ENCODE results near the gene SUMO3. TPM values are rescaled to one million over a fixed set of nuclear protein-coding genes. Genes with fewer than 3 reads are reported as not detected.
A peak's percentile ranks its signal among the peaks of the same experiment; 100 is the strongest.

SUMO3 gene
- total and polyA plus RNA-seq, 2 of the 13 experiments (the other 11 are each of a cell fraction or from before 2014, with no cell fraction given) = 51.4 to 92.4 TPM

- H2AFZ ChIP-seq (ENCODE audit: low read length) = no peak overlapping the region
- H3K9me3 ChIP-seq (ENCODE audit: low read length) = no peaks in the 10 kb centered on the region
- no peak overlapping the region for H3K4me3 ChIP-seq (replicated peaks in 1 of 3; ENCODE audit: insufficient read depth in 1 of 3, low read depth in 2 of 3, low read length in 3 of 3)
- 97% methylated on average over 15 of the region's 17 CpGs for WGBS (ENCODE audit: low lambda C conversion rate)
- ChIA-PET POLR2A (interaction anchor here (1.0 kb wide), 1 partner anchor 13 kb away, joined by 3 read pairs; no protein-coding TSS in a partner anchor), CTCF (ENCODE audit: low intra/inter-chr PET ratio, low total read pairs) (no interaction called here)
- no peak overlapping the region for H3K27ac ChIP-seq (ENCODE audit: extremely low read length, insufficient read depth, low read length)
- in situ Hi-C loops (cut with HindIII; ENCODE audit: extremely low pct_ligation_motif_present, low pct_unique_long_range_greater_than_20kb) (no loop called here), intact Hi-C loops (cut with micrococcal nuclease; ENCODE audit: unreplicated experiment) (no loop called here)
- no peaks in the 10 kb centered on the region for H3K27me3 ChIP-seq (ENCODE audit: control insufficient read depth in 1 of 2, insufficient read depth in 2 of 2, low read length in 2 of 2)
- DNase-seq (ENCODE audit: low spot score) (no peak), ATAC-seq (no peak), FAIRE-seq (no peak)
- H3K36me3 ChIP-seq (replicated peaks in 1 of 2; ENCODE audit: control insufficient read depth in 1 of 2, insufficient read depth in 2 of 2, low read length in 2 of 2) = peaks cover 50 to 94% of the 10 kb centered on the region in 2 experiments
- peaks cover 98% of the 10 kb centered on the region for H4K20me1 ChIP-seq (ENCODE audit: insufficient read depth, low read length)
- BruUV-seq (replicated peaks) = no TSS peak
- H3K4me1 ChIP-seq (ENCODE audit: insufficient read depth, low read length) = peaks cover 19% of the 10 kb centered on the region
- no peak overlapping the region for H3K4me2 ChIP-seq (ENCODE audit: low read depth, low read length)
- no peak overlapping the region for H3K9ac ChIP-seq (ENCODE audit: insufficient read depth, low read depth, low read length)
- TF ChIP-seq MBD4 (IDR thresholded peaks at IDR 0.05; ENCODE audit: borderline replicate concordance, low read length) = no peak
- no peak for TF ChIP-seq YEATS4 (CRISPR knock-in tag; IDR thresholded peaks at IDR 0.05; ENCODE audit: borderline replicate concordance)
- no peak for TF ChIP-seq ZNF652 (CRISPR knock-in tag; IDR thresholded peaks at IDR 0.05; ENCODE audit: borderline replicate concordance, low read depth)
- TF ChIP-seq FIP1L1 (IDR thresholded peaks at IDR 0.05; ENCODE audit: borderline replicate concordance, insufficient read depth, low read depth, low read length) = 0 out of 2 replicates have a peak, but pooled peaks have one; percentile 23
- TF ChIP-seq AGO2 (optimal IDR thresholded peaks at IDR 0.05; ENCODE audit: low read depth, low read length) = peak; percentile 68
- TF ChIP-seq SCMH1 (CRISPR knock-in tag; IDR thresholded peaks at IDR 0.05; ENCODE audit: borderline replicate concordance) = no peak
- H3K79me2 ChIP-seq (ENCODE audit: insufficient read depth, low read length) = peaks cover 76% of the 10 kb centered on the region
Observed at GRCh38 chr21:44856131-44856530, 38.3 kb upstream of the SUMO3 start.

GRCh38 chr21:44855572-44855971, 37.7 kb upstream of the SUMO3 start:
- no peak for TF ChIP-seq RXRB (CRISPR knock-in tag; IDR thresholded peaks at IDR 0.05; ENCODE audit: borderline replicate concordance)
- TF ChIP-seq AGO2 (optimal IDR thresholded peaks at IDR 0.05; ENCODE audit: low read depth, low read length) = peak; percentile 13
- TF ChIP-seq BCLAF1 (IDR thresholded peaks at IDR 0.05) = no peak
- TF ChIP-seq HMG20A (CRISPR knock-in tag; IDR thresholded peaks at IDR 0.05; ENCODE audit: borderline replicate concordance) = no peak
- TF ChIP-seq ZSCAN25 (CRISPR knock-in tag; IDR thresholded peaks at IDR 0.05) = no peak
- Histone ChIP-seq H3K36me3 (replicated peaks in 1 of 2; ENCODE audit: control insufficient read depth in 1 of 2, insufficient read depth in 2 of 2, low read length in 2 of 2) (peaks cover 52 to 95% of the 10 kb centered on the region in 2 experiments), H3K27ac (ENCODE audit: extremely low read length, insufficient read depth, low read length) (no peak overlapping the region), H3K27me3 (ENCODE audit: control insufficient read depth in 1 of 2, insufficient read depth in 2 of 2, low read length in 2 of 2) (no peaks in the 10 kb centered on the region), H3K9me3 (ENCODE audit: low read length) (no peaks in the 10 kb centered on the region), H4K20me1 (ENCODE audit: insufficient read depth, low read length) (peaks cover 98% of the 10 kb centered on the region), H3K4me1 (ENCODE audit: insufficient read depth, low read length) (peaks cover 24% of the 10 kb centered on the region), H3K4me2 (ENCODE audit: low read depth, low read length) (no peak overlapping the region), H2AFZ (ENCODE audit: low read length) (no peak overlapping the region), H3K4me3 (replicated peaks in 1 of 3; ENCODE audit: insufficient read depth in 1 of 3, low read depth in 2 of 3, low read length in 3 of 3) (no peak overlapping the region), H3K9ac (ENCODE audit: insufficient read depth, low read depth, low read length) (no peak overlapping the region), H3K79me2 (ENCODE audit: insufficient read depth, low read length) (peaks cover 72% of the 10 kb centered on the region)
- CTCF ChIA-PET (ENCODE audit: low intra/inter-chr PET ratio, low total read pairs) = no interaction called here
- in situ Hi-C loops (cut with HindIII; ENCODE audit: extremely low pct_ligation_motif_present, low pct_unique_long_range_greater_than_20kb) (no loop called here), intact Hi-C loops (cut with micrococcal nuclease; ENCODE audit: unreplicated experiment) (no loop called here)
- DNase-seq (ENCODE audit: low spot score) (no peak), FAIRE-seq (no peak), ATAC-seq (no peak)
- WGBS (ENCODE audit: low lambda C conversion rate) = 95% methylated on average over 11 of the region's 14 CpGs
- POLR2A ChIA-PET = interaction anchor here (1.0 kb wide), 1 partner anchor 14 kb away, joined by 3 read pairs; no protein-coding TSS in a partner anchor
- BruUV-seq (replicated peaks) = no TSS peak
